Glomerular visceral epithelial cell (primary cell): Measurements from ENCODE around the gene TEAD4.

Source experiments
- DNase-seq: peaks from one replicate; pipeline ENCODE4 v3.0.0-alpha.2; 2016; ENCODE audit errors: extremely low spot score

Gene TEAD4

DNA sequence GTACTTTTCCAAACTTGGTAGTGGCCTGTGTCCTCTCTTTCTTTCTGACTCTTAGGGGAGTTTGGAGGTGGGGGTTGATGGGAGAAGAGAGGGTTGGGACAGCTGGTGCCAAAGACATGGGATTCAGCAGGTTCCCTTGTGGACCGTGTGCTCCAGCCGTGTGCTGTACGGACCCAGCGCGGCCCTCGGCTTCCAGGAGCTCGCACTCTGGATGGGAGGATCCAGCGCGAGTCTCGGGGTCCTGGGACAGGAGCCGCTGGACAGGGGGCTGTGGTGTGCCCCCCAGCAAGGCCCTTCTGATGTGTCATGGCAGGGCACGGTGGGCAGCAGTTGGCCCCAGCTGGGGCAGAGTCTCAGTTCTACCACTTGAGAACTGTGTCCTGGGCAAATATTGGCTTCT is 73.0 kb downstream of the TEAD4 start:
- no peak for DNase-seq

DNA sequence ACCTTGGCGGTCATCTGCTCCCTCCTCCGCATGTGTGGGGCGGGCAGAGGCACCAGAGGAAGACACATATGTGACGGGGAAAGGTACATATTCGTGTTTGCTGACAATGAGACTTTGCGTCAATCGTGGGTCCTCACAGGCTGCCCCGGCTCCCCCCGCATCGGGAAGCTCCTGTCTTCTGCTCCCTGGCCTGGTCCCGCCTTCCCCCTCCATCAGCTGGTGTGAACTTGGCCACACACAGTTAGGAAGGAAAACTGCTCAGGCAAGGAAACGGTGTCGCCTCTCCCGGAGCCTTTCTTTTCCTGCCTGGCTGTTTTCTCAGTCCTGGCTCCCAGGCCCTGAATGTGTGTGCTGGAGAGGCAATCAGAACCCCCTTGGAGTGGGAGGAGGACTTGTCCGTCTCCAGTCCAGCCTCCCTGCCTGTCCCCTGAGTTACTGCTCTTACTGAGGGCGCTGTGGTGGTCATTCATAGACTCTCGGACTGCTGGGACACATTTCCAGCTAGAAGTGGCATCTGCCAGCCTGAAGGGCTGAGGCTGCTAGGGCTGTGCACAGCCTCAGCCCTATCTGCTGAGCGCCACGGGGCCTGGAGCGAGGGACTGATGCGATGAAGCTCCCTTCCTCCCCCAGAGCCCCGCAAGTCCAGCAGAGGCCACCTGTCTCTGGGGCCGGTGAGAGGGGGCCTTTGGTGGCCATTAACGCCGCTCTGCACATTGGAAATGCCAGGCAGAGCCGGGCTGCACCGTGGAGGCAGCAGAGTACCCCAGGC is 73.8 kb downstream of the TEAD4 start:
- no peak for DNase-seq

- DNase-seq = no peak
These were observed 74.3 kb downstream of the TEAD4 start for GRCh38 chr12:3033539-3033867.

DNA sequence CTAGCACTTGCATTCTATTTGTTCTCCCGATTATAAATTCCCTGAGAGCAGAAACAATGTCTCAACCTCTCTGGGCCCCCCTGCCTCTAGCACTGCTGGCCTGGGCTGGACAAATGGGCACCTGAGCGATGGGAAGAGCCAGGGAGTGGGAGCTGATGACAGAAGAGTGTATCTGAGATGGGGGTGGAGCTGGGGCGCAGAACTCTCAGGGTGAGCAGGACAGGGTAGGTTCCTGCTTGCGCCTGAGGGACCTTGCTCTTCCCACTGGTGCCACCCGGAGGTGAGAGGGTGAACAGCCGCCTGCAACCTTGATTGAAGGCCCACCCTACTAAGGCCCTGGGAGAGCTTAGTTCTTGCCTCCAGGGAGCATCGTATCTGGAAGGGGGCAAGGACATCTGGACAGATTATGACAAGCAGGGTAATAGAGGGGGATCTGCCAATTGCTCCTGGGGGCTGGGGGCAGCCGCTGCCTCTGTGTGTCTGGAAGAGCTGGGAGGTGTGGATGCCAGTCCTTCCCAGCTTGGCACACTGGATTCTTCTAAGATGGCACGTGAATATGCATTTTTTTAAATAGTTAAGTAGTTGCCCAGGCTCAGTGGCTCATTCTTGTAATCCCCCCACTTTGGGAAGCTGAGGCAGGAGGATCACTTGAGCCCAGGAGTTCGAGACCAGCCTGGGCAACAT is 75.0 kb downstream of the TEAD4 start:
- peak; percentile 69 for DNase-seq

DNA sequence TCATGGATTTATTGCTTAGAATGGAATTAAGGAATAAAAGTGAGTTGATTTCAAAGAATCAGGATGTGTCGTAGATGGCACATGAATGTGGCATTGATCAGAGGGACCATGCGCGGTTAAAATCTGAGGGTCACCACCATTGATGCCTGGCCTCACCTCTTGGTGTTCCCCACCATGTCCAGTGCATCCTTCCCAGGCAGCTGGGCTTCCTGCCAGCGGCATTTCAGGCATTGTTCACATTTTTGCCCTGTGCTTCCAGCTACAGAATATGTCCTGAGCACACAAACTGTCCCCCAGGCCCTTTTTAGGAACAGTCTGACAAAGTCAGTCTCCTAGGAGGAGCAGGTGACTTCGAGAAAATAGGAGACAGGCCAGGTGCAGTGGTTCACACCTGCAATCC is 76.0 kb downstream of the TEAD4 start:
- DNase-seq = no peak

DNA sequence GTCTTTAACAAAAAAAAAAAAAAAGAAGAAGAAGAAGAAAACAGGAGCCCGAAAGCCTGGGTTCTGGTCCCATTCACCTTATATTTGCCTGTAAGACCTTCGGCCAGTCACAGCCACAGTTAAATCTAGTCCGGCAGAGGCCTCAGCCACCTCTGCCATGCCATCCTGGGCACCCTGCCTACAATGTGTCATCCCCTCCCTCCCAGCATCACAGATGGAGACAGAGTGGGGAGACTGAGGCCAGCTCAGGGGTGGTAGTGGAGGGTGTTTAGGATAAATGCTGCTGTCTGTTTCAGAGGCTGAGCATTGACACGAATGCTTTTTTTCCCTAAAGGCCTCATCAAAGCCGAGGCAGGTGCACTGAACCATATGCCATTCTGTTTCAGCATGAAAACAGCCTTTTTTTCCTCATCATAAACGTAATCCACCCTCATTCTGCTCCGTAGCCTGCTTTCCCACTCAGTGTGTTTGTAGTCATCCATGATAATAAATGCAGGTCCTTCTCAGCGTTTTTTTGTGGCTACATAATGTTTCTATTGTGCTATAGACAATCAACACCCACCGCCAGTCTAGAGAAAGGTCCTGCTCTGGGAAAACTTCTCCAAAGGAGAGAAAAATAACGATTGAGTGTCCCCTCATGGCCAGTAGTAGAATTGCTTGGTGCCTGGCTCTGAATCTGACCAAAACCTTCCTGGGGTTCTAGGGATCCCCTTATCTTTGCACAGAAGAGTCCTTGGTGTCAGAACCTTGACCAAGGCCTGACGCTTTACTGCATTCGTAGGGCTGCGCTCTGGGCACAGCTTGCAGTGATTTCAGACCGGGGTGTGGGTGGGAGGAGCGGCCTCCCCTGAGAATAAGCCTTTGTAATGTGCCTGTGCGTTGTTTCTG is 76.9 kb downstream of the TEAD4 start:
- no peak for DNase-seq

- no peak for DNase-seq
These were observed 77.9 kb downstream of the TEAD4 start for GRCh38 chr12:3036901-3037600.

- no peak for DNase-seq
These were observed 79.0 kb downstream of the TEAD4 start for GRCh38 chr12:3038166-3038565.

DNA sequence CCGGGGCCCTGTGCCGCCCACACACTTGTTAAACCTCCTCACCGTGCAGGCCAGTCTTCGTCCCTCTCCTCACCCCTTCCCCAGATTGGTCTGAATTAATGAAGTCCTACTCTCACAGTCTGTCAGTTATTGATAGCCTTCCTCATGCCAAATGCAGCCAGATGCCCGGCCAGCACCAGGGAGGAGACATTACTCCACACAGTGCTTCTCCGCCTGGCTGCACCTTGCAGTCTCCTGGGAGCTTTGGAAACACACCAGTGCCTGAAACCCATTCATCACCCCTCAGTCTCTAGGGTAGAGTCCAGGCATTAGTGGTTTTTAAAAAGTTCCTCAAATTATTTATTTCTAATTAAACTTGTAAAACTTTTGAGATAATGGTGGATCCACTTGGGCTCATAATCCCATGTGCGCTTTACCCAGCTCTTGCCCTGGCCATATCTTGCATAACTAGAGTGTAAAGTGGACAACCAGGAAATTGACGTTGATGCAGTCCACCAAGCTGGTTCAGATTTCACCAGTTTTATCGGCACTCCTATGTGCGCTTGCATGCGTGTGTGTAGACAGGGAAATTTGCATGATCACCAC is 79.8 kb downstream of the TEAD4 start:
- no peak for DNase-seq

- DNase-seq = no peak
These were observed 80.9 kb downstream of the TEAD4 start for GRCh38 chr12:3040026-3040656.

- DNase-seq = no peak
These were observed 81.7 kb downstream of the TEAD4 start for GRCh38 chr12:3040663-3041544.

- peak; percentile 76 for DNase-seq
These were observed 82.5 kb downstream of the TEAD4 start for GRCh38 chr12:3041558-3042164.

- no peak for DNase-seq
These were observed 83.2 kb downstream of the TEAD4 start for GRCh38 chr12:3042394-3042793.

GRCh38 chr12:3042826-3043225 is 83.6 kb downstream of the TEAD4 start:
- no peak for DNase-seq

DNA sequence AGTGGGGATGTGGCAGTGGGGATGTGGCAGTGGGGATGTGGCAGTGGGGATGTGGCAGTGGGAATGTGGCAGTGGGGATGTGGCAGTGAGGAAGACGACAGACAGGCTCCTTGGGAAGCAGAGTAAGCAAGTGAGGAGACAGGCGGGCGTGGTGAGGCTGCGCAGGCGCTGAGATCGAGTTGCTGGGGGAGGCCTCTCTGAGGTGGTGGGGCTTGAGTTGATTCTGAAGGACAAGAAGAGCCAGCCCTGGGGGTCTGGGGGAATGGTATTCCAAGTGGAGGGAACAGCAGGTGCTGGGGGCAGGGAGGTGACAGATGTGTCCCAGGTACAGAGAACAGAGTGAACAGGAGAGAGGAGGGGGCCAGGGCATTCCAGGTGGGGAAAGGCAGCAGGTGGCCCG is 84.2 kb downstream of the TEAD4 start:
- DNase-seq = no peak

GRCh38 chr12:3044141-3044630 is 85.0 kb downstream of the TEAD4 start:
- no peak for DNase-seq

DNA sequence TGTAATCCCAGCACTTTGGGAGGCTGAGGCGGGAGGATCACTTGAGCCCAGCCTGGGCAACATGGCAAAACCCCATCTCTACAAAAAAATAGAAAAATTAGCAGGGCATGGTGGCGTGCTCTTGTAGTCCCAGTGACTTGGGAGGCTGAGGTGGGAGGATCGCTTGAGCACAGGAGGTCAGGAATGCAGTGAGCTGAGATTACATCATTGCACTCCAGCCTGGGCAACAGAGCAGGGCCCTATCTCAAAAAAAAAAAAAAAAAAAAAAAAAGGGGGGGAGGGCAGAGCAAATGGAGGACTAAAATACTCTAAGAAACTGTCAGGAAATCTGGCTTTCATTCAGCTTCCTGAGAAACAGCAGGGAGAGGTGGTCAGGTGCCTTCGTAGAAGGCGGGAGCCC is 86.3 kb downstream of the TEAD4 start:
- no peak for DNase-seq

DNA sequence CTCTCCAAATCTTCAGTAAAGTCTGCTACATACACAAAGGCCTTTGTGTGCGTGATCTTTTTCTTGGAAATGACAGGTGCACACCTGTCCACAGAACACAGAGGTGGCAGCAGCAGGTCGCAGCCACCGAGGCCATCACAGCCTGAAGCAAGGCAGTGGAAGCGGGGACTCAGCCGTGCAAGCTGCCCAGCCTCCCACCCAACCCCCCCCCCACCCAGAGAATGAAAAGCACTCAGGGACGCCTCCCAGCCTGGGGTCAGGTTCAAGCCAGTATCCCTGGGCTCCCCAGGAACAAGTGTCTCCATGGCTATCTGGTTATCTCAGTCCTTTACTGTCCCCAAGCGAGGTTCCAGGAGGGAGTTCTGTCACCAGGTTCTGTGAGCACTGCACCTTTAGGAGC is 86.8 kb downstream of the TEAD4 start:
- DNase-seq = no peak

- no peak for DNase-seq
These were observed 87.4 kb downstream of the TEAD4 start for GRCh38 chr12:3046441-3047200.
